NCI-H524 (cell line): ENCODE measurements around the gene COA5.

Experiments
- DNase-seq, 2 experiments: peaks; one replicate each; lab custom pipeline; 2025; lab: John Stamatoyannopoulos, UW

COA5 gene

GRCh38 chr2:98551316-98551715 is 57.0 kb downstream of the COA5 start:
- DNase-seq: no peak

- DNase-seq: no peak
Observed at GRCh38 chr2:98550165-98550564, 58.1 kb downstream of the COA5 start.
